Activated gamma-delta T cell treated with Interleukin-2 at 50 U/mL for 16 hours (primary cell): ENCODE data around the gene TTC3.
"Not testable (repeated sequence)": the region's sequence is repeated elsewhere in the genome, so short reads cannot be mapped to it uniquely, and the experiment has no call there.

Experiments used
- DNase-seq: peaks from one replicate; pipeline ENCODE4 v3.0.0-alpha.2; 2020

TTC3 gene

DNA sequence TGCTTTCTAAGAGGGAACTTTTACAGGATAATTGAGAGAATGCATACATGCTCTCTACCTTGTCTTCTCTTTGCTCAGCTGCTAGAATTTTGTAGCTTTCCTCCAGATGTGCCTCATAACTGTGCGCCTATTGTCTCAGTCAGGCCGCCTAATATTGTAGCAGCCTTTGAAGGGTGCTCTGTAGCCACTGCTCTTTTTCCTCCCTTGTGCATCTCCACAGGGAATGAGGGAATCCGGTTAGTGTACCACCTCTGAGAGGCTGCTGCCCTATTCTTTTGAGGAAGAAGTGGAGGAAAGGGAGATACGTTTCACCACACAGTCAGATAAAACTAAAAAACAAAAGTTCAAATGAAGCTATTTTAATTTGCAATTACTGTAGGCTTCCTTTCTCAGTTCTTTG is 22.8 kb downstream of the TTC3 start:
- DNase-seq = no peak

DNA sequence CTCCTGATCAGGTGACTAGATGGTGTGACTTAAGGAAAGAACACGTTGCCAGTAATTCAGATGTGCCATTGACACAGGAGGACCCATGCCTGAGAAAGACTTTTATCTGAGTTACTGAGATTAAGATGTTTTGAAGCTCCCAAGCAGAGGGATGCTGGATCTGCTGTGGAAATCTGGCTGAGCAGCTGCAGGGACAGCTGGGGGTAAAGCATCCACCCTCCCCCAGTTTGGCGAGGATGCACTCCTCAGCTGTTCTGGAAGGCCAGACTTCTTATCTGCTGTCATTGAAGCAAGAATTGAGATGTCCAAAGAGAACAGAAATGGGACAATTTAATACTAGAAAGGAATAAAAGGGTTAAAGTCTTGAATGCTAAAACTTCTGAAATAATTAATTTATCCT is 25.7 kb downstream of the TTC3 start:
- no peak for DNase-seq

DNA sequence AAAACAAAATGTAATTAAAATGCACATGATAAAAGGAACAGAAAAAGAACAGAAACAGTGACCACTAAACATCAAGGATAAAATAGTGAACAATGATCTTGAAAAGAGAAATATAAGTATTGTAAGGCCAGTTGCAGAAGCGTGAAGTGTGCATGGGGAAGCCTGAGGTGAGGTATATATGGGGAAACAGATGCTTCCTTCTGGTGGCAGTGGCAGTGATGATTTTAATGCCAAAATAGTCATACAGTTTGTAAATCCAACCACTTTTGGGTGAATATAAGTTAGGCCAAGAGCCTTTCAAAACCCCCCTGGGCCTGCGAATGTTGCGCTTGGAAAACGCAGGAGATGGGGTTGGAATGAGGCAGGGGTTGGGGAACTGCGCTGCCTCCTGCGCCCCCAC is 27.3 kb downstream of the TTC3 start:
- no peak for DNase-seq

DNA sequence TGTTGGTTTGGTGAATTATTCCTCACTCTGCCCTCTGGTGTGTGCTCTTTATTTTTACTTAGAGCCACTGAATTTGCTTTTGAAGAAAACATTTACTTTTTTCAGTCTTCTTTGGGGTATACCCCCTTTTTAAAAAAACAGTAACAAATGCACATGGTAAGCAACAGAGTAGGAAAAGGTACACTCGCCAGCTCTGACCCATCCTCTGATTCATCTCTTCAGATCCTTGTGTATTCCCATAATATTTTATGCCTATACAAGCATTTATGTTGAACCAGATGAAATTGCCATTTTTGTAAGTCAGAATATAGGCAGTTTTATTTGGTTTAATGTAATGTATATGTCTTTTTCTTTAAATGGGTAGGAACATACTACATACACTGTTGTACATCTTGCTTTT is 28.3 kb downstream of the TTC3 start:
- no peak for DNase-seq

DNA sequence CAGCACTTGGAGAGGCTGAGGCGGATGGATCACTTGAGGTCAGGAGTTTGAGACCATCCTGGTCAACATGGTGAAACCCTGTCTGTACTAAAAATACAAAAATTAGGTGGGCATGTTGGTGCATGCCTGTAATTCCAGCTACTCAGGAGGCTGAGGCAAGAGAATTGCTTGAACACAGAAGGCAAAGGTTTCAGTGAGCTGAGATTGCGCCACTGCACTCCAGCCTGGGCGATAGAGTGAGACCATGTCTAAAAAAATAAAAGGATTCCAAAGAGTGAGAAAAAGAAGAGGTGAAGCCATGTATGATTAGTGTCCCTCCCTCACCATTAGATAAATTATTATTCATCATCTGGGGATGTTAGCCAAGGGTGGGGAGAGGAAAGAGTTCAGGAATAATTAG is 29.7 kb downstream of the TTC3 start:
- not testable (repeated sequence) for DNase-seq

DNA sequence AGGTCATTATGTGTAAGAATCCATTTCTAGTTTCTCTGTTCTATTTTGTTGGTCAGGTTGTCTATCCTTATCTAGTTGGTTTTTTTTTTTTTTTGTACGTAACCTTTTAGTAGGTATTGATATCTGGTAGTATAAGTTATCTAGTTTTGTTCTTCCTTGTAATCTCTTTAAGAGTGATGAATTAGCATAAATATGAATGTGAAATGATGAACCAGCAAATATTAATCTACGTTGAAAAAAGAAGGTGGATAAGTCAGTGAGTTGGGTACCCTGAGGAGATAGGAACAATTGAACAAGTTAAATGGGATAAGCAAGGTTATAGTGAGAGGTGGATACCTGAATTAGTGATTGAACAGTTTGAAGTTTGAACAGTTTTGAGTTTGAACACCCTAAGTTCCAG is 33.9 kb downstream of the TTC3 start:
- DNase-seq = no peak

DNA sequence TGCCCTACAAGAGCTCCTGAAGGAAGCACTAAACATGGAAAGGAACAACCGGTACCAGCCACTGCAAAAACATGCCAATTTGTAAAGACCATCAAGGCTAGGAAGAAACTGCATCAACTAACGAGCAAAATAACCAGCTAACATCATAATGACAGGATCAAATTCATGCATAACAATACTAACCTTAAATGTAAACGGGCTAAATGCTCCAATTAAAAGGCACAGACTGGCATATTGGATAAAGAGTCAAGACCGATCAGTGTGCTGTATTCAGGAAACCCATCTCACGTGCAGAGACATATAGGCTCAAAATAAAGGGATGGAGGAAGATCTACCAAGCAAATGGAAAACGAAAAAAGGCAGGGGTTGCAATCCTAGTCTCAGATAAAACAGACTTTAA is 38.0 kb downstream of the TTC3 start:
- not testable (repeated sequence) for DNase-seq

DNA sequence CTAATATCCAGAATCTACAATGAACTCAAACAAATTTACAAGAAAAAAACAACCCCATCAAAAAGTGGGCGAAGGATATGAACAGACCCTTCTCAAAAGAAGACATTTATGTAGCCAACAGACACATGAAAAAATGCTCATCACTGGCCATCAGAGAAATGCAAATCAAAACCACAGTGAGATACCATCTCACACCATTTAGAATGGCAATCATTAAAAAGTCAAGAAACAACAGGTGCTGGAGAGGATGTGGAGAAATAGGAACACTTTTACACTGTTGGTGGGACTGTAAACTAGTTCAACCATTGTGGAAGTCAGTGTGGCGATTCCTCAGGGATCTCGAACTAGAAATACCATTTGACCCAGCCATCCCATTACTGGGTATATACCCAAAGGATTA is 41.2 kb downstream of the TTC3 start:
- not testable (repeated sequence) for DNase-seq

DNA sequence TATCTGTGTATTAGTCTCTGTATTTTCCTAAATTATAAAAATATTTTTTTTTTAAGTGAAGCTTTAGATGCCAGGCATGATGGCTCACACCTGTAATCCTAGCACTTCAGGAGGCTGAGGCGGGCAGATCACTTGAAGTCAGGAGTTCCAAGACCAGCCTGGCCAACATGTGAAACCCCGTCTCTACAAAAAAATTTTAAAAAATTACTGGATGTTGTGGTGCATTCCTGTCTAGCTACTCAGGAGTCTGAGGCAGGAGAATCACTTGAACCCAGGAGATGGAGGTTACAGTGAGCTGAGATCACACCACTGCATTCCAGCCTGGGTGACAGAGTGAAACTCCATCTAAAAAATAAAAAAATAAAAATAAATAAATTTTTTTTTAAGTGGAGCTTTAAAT is 43.4 kb downstream of the TTC3 start:
- DNase-seq = not testable (repeated sequence)

DNA sequence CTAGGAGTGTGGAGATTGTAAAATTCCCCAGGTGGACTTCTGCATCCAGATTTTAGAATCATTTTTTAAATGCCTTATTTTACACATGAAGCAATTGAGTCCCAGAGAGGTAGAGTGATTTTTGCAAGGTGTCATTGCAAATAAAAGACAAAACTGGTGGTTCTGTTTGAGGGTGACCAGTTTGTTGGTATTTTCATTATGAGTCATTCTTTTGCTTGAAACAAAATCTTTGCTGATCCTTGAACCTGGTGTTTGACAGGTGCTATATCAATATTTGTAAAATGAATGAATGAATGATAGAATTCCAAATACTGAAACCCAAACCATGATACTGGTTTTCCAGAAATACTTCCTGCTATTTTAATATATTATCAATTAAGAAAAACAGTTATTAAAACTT is 44.1 kb downstream of the TTC3 start:
- DNase-seq = no peak

DNA sequence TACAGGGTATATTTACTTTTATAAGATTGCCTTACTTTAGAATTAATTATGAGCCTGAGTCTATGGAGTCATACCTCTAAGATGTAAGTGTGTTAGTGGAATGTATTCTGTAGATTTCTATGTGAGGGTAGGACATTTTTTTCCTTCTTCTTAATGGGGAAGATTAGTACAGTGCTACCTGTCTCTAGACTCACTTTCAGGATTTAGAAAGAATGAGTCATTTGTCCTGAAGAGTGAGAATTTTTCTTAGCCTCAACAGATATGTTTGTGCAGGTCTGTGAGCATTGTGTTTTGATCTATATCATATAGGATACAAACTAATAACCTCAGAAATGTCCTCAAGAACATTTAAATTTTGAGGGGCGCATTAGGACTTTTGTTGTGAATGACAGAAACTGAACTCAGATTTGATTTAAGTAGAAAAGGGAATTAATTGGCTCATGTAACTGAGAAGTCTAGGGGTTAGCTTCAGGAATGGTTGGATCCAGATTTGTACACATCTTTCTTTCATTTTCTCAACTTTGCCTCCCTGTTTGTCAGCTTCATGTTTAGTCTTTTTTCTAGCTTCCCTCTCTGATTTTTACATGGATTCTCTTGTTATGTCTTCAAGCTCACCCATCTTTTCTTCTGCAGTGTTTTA is 45.3 kb downstream of the TTC3 start:
- DNase-seq = no peak

DNA sequence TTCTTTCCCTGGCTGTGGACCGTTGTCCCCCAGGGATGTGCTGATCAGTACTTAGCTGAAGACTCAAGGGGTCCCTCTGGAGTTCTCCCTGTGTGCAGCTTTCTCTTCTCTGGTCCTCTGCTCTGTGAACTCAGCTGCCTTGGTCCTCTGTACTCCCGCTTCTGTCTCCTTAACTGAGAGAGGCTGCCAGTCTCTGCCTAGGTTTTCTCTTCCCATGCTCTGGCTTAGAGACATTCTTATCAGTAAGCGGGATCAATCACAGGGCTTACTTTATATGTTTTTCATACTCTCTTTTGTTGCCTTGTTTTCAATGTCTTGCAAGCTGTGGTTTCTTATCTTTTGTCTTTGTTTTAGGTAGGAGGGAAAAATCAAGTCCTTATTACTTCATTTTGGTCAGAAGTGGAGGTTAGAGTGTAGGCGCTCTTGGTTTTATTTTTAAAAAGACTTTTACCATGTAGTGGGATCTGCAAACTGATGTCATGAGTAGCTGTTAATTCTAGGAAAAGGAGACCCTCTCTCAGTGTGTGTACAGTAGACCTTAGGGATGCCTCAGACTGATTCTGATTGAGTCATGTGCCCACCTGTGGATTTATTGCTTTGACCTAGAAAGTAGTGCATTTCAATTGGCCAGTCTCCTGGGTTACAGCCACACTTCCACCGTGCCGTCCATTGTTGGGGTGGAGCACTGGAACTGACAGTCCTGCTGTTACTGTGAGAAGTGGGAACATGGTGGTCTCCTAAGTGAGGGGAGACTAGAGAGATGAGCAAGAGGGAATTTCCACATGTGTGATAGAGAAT is 46.6 kb downstream of the TTC3 start:
- DNase-seq = no peak

DNA sequence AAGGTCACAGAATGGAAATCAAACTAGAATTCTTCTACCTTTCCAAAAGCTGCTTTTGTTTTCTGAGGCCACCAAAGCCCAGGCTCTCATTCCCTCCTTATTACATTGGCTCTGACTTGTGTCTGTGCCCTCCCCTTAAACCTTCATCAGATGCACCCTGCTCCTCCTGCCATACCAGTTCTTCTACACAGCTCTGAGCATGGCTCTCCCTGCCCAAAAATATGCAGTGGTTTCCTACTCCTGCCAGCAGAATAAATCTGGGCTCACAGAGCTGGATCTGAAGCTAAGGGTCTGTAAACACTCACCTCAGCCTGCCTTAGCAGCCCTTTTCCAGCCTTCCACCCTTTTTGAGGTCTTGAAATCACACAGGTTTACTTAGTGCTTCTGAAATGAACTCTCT is 55.0 kb downstream of the TTC3 start:
- DNase-seq = no peak

DNA sequence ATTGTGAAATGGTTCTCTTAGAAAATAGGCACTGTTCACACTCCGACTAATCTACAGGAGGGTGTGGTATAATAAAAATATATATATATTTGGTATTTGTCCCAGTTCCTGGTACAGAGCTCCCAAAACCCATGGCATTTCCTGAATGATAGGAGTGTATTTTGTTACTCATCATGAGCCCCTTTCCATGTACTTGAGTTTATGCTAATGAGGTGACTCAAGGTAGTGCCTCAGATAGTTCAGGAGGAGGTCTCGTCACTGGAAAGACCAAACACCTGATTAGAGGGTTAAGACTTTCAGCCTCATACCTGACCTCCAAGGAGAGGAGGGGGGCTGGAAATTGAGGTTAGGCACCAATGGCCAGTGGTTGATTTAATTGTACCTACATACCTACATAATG is 57.9 kb downstream of the TTC3 start:
- DNase-seq = no peak

DNA sequence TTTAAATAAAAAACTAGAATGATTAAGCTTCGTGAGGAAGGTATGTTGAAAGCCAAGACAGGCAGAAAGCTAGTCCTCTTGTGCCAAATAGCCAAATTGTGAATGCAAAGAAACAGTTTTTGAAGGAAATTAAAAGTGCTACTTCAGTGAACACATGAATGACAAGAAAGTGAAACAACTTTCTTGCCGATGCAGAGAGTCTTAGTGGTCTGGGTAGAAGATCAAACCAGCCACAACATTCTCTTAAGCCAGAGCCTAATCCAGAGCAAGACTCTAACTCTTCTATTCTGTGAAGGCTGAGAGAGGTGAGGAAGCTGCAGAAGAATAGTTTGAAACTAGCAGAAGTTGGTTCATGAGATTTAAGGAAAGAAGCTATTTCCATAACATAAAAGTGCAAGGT is 63.2 kb downstream of the TTC3 start:
- no peak for DNase-seq

DNA sequence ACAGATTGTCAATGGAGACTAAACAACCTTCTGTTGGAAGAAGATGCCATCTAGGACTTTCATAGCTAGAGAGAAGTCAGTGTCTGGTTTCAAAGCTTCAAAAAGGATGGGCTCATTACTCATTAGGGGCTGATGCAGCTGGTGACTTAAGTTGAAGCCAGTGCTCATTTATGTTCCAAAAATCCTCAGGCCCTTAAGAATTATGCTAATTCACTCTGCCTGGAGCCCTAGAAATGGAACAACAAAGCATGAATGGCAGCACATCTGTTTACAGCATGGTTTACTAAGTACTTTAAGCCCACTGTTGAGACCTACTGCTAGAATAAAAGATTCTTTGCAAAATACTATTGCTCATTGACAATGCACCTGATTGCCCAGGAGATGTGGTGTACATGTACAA is 63.7 kb downstream of the TTC3 start:
- no peak for DNase-seq

DNA sequence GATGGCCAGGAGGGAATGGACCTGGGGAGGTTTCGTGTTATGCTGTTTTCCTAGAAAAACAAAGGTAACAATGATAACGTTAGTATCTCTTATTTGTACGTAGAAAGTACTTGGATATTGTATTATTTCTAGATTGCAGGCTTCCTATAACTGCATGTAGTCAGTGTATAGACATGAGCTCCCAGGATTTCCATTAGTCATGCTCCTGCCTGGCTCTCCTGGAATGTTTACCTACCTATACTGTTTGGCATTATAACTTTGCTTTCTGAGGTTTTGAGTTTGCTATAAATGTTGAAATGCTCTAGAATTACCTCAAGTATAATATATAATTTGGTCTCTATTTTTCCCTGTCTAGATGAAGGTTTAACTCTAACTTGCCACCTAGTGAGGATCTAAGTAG is 66.1 kb downstream of the TTC3 start:
- no peak for DNase-seq

DNA sequence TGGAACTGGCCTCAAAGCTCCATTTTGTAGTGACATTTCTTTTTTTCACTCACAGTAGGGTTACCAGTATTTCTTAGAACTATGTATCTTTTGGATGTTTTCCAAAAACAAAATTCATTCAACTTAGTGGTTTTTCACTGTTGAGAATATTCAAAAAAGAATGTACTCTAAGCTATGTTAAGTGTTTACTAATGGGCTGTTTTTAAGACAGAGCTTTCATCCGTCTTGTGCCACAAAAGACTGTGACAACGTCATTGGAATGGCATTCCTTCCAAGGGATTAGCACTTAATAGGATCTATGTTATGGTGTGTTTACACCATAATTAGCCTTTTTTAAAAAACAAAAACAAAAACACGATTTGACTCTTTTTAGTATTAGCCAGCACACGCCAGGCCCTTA is 66.8 kb downstream of the TTC3 start:
- no peak for DNase-seq

DNA sequence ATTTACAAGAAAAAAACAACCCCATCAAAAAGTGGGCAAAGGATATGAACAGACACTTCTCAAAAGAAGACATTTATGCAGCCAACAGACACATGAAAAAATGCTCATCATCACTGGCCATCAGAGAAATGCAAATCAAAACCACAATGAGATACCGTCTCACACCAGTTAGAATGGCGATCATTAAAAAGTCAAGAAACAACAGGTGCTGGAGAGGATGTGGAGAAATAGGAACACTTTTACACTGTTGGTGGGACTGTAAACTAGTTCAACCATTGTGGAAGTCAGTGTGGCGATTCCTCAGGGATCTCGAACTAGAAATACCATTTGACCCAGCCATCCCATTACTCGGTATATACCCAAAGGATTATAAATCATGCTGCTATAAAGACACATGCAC is 70.3 kb downstream of the TTC3 start:
- not testable (repeated sequence) for DNase-seq

DNA sequence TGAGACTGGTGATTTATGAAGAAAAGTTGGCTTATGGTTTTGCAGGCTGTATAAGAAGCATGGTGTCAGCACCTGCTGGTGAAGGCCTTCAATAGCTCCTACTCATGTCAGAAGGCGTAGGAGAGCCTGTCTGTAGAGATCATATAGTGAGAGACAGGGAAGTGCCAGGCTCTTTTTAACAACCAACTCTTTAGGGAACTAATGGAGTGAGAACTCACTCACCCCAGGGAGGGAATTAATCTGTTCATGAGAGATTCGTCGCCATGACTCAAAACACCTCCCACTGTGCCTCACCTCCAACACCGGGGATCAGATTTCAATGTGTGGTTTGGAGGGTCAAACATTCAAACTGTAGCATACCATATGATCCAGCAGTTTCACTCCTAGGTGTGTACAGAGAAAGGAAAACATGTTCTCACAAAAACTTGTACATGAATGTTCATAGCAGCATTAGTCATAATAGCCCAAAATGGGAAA is 72.6 kb downstream of the TTC3 start:
- no peak for DNase-seq

DNA sequence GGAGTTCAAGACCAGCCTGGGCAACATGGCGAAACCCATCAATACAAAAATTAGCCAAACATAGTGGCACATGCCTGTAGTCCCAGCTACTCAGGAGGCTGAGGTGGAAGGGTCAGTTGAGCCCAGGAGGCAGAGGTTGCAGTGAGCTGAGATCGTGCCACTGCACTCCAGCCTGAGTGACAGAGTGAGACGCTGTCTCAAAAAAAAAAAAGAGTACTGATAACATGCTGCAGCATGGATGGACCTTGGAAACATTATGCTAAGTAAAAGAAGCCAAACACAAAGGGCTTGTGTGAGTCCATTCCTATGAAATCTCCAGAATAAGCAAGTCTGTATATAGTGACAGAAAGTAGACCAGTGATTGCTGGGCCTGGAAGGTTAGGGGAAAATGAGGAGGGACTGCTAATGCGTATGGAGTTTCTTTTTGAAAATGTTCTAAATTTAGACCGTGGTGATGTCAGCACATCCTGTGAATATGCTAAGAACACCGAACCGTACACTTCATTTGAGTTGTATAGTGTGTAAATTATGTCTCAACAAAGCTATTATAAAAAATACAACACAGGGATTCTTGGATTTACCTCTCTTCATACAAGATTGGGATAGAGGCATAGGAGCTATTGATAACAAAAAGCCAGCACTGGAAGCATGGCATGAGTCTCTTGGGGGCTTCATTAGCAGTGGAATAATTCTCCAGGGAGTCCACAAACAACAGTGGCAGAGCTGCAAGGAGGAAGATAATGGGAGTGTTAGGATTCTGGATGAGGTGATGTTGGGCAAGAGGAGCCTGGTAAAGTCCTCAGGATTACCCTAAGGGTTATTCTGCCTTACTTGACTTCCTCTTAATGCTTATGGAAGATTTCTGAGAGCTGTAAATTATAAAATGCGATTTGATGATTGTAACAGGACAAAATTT is 73.5 kb downstream of the TTC3 start:
- DNase-seq = no peak

DNA sequence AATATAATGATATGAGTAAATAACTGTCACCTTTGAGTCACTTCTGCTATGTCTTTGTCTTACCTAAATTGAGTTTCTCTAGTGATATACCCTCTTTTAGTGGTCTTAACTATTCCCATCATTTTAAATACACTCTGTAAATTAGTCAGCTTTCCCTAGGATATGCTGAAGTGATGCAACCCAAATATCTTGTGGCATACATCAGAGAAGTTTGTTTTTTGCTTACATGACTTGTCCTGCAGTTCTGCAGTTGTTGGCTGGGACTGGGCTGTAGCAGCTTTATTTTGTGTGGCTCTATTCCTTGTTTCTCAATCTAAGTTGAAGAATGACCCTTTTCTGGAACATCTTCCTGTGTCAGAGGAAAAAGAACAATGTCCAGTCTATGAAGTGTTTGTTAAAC is 76.4 kb downstream of the TTC3 start:
- no peak for DNase-seq

DNA sequence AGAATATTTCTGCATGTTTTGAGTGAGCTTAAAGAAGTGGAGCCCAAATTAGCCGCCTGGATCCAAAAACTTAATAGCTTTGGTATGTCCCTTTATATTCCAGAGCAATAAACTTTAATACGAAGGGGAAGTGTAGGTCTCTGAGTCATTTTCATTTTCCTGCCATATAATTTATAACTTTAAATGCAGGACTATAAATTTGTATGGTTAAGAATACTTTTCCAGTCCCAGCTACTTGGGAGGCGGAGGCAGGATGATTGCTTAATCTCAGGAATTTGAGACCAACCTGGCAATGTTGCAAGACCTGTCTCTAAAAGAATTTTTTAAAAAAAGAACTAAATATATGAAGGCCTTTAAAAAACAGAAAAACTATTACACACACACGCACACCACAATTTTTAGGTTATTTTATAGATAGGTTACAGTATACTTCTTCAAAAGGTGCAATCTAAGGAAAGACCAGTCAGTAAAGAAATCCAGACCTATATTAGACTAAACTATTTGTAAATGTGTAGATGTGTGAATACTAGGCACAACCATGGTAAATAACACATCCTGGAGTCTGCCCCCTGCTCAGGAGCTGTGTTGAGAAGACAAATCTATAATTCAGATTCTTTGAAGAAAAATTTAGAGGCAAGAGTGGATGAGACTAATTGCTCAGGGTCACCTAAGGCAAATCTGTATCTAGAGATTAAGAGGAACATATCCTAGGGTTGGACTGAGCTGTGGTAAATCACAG is 80.3 kb downstream of the TTC3 start:
- DNase-seq = no peak
